SHP77 (cell line): ENCODE data around the gene PSMB5.
"Not testable (repeated sequence)": the region's sequence is repeated elsewhere in the genome, so short reads cannot be mapped to it uniquely, and the experiment has no call there.

Experiments used
- DNase-seq, 2 experiments: peaks; one replicate each; lab custom pipeline; 2025; lab: John Stamatoyannopoulos, UW

The PSMB5 gene

GRCh38 chr14:23013749-23014054 is 21.0 kb downstream of the PSMB5 start:
- not testable (repeated sequence) for DNase-seq

DNA sequence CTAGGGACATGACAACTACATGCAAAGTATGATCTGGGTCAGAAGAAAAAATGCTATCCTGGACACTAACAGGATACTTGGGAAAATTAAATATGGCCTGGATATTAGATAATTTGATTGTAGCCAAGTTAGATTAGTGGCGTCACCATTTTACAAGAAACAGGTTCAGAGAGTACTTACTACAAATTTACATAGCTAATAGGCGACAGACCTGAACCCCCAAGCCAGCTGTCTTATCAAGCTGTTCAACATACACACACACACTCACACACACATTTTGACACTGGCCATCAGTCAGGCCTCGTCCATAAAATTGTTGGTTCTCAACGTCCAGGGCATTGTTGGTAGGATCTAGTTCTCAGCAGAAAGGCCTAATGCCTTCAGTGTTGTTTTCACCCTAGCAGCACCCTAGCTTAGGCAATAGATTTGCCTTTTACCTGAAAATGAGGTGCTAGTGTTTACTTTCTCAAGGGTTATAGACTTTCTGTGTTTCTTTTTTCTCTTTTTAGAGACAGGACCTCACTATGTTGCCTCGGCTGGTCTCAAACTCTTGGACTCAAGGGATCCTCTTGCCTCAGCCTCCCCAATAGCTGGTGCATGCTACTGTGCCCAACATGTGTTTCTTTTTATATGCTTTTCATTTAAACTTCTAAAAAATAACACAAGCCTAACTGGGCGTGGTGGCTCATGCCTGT is 21.5 kb downstream of the PSMB5 start:
- no peak for DNase-seq

DNA sequence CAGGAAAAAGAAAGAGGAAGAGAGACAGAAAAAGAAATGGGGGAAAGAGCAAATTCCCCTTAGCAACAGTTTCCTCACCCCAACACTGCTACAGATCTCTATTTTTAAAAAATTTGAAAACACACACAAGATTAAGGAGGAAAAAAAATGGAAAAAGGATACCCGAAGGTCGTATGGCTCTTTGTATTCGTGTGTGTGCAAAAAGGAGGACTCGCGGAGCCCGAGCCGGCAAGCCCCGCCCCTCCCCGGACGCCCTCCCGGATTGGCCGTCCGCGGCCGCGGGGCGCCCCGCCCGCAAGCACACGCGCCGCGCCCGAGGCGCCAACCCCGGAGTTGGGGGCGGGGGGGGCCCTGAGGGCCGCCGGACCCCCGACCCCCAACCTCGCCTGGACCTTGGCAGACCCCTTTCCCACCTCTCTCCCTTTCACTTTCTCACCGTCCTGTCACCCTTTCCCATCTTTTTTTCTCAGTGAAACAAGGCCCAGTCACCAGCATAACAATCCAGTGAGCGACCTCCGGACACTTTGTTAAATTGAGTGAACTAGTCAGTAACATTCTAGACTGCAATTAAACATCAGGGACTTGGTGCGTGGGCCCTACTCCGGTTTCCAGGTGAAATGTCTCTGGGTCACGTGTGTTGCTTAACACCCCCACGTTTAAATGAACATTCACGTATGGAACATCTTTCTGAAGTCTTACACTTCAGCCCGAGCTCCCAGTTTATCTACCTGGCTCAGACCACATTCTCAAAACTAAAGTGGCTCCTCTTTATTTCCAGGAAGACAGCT is 24.6 kb downstream of the PSMB5 start, which contains the start of gene C14orf93:
Gene C14orf93, minus strand, starts transcription at position 205 of the 788 bp plus-strand sequence. CDS start 11,120 bp downstream, outside the sequence.
- peak; percentile 59 to 89 for DNase-seq

DNA sequence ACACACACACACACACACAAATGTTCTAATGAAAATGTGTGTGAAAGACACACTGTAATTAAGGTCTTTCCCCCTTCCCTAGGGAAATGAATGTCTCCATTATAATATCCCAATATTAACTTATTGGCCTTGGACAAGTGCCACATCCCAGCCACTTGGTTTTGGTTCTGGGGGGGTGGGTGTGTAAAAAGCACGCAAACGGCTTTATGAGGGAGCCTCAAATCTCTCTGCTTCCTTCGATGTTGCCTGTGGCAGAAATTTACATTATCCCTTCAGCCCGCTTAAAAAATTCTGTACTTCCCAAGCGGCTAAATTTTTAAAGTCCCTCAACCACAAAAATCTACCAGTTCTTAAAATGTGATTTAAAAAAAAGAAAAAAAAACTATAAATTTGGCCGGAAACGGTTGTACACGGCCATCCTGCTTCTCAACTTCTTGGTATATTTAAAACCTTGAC is 25.2 kb downstream of the PSMB5 start:
- no peak for DNase-seq

GRCh38 chr14:23008831-23009230 is 25.9 kb downstream of the PSMB5 start:
- peak in 1 of 2 experiments; percentile 1 for DNase-seq

DNA sequence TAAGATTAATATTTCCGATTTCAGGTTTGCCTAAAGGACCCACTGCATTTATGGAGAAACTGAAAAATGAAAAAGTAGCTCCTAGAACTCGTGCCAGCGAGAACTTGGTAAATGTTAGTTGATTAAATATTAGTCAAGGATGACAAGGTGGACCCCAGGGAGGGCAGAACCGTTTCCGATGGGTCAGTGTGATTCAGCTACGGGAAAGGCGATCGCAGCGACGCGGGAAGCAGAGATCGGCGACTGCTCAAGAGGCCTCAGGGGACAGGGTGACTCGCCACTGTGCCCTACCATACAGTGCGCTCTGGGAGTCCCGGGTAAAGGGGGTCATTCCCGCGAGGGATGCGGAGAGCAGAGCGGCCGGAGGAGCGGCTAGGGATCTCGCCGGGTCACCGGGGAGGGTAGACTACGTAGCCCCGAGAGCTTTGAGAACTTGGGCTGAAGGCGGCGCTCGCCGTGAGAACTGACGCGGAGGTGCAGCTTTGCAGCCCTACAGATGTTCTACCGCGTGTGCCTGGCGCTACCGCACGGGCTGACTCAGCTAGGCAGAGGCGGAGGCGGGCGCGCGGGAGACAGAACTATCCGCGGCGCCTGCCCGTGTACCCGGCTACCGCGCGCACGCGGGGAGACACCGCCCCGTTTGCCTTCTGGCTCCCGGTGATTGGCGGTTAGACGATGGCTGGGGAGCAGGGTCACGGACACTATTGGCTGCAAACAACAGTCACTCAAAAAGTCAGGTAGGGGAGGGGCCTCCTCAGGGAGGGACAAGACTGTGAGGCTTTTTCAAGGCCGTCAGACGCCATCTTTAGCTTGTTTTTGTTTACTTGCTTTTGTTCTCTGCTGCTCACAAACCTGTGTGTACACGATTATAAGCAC is 27.9 kb downstream of the PSMB5 start:
- peak; percentile 98 to 99 for DNase-seq

GRCh38 chr14:23006188-23006534 is 28.5 kb downstream of the PSMB5 start:
- no peak for DNase-seq

DNA sequence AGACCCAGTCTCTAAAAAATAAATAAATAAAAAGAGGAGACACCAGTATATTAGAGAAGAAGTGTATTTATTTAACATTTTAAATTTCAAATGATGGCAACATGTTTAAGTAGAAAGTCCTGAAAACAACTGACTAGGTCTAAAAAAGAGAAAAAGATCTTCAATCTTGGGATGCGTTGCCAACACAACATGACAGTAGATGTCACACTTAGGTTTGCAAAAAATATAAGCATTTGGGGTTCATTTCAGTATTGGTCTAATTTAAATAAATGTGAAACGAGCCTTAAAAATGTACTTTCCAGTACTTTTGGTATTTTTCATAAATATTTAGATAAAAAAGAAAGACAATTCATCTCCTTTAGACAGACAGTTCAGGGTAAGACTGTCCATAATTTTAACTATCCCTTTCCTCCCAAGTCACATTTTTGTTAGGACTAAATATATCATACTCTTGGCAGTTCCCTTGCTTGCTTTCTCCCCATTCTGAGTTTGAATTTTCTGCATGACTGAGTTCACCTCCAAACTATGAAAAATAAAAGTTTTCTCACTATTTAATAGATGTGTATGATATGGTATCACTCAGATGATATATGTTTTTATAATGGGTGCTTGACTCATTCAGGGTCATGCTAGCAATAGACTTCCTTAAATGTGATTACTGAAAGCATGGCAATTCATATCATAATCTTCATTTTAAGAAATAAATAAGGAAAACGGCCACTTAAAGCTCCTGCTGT is 29.1 kb downstream of the PSMB5 start:
- no peak for DNase-seq

GRCh38 chr14:23004274-23004673 is 30.4 kb downstream of the PSMB5 start:
- not testable (repeated sequence) for DNase-seq

DNA sequence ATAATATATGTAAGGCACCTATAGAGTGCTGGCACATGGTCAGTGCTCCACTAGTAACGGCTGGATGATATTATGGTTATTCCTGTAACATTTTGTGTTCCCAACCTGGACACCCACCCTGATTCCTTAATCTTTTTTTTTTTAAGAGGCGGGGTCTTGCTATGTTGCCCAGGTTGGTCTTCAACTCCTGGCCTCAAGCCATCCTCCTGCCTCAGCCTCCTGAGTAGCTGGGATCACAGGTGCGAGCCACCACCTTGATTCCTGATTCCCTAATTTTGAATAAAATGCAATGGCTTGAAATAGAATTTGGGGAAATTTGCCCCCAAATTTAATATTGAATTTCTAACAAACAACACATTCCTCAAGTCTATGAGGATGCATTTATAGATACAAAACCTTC is 32.1 kb downstream of the PSMB5 start:
- DNase-seq = no peak

GRCh38 chr14:23000860-23001259 is 33.8 kb downstream of the PSMB5 start:
- no peak for DNase-seq

DNA sequence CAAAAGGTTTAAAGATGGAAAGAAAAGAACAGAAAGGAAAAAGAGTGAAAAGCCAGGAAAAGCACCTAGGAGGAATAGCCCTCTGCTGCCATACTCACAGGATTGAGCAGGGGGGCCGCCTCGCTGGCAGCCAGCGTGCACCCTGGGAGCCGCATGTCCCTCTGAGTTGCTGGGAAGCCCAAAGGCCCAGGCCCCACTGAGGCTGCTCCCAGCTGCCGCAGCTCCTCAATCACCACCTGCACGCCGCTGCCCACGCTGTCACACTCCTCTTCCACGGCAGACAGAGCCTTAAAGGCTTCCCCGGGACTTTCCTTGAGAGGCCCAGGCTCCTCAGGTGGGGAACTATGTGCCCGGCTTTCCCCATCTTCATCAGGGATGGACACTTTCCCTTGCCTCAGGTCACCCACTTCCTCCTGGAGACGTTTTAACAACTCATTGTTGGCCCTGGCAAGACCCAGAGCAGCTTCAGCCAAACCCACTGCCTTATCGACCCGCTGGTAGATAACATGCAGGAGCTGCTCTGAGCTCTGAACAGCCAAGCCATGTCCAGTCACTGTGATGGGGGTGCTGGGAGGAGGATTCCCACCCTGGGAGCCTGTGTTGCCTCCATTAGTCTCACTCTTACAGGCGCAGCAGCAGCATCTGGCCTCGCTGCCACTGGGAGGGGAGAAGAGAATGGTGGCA is 36.2 kb downstream of the PSMB5 start:
- DNase-seq = no peak

- no peak for DNase-seq
Measured at GRCh38 chr14:22997676-22998323, 36.9 kb downstream of the PSMB5 start.

- DNase-seq = no peak
Measured at GRCh38 chr14:22996768-22997654, 37.7 kb downstream of the PSMB5 start.

DNA sequence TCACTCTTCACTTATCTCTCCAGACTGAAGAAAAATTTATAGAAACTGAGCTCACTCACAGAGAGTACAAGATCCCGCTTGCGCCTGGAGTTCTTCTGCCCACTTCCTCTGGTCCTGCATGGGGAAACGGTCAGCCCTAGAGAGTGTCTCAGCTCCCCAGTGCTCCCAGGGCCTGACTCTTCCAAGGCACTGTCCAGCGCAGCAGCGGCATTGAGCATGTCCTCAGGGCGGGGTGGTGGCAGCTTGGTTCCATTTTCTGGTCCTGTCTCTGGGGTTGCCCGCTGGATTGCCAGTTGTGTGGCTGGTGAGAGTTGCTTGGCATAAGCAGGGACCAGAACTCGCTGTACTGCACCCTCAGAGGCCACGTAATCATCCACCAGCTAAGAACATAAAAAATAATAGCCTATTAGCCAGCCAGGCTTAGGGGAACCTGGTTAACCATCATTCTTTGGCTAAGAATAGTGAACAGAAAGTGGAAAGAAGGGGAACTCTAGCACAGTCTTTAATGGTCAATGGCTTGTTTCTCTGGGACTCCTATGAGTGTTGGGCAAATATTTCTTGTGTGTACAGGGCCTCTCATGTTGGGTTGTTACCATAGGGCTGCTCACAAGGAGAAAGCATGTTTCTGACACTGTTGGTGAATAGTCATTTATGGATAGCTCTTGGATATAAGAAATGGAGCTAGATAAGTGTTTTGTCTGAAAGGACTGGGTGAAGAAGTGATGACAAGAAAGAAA is 38.6 kb downstream of the PSMB5 start:
- DNase-seq = no peak

GRCh38 chr14:22994762-22995275 is 39.9 kb downstream of the PSMB5 start:
- DNase-seq = peak in 1 of 2 experiments; percentile 6

DNA sequence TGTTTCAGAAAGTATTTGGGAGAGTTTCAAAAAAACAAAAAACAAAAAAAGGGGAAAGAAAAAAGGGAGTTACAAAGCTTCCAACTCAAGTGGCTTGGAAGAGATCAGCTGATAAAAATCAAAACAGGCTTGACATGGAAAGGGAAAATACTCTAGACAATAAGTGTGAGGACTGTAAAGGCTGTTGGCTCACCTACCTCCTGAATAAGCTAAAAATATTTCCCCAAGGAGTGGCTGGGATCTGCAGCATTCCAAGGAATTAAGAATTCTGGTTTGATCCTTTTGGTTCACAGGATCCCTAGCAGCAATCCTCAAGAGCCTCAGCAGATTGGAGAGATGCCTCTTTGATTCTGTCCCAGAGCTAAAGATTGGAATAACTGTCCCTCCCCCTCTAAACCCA is 41.2 kb downstream of the PSMB5 start:
- no peak for DNase-seq

GRCh38 chr14:22991852-22992251 is 42.8 kb downstream of the PSMB5 start:
- no peak for DNase-seq

GRCh38 chr14:22987291-22987690 is 47.4 kb downstream of the PSMB5 start:
- DNase-seq = no peak
